Cardiac muscle cell (in vitro differentiated cells and primary cell): Measurements from ENCODE around the gene PCDH15. TPM values are rescaled to one million over a fixed set of nuclear protein-coding genes. Genes with fewer than 3 reads are reported as not detected.

Experiments used
- DNase-seq, 2 donors: peaks; one replicate each; pipeline versions ENCODE4 v3.0.0 to v3.0.0-alpha.2; 2010 to 2017; ENCODE audit warnings: low read depth in 1 of 2, low spot score in 1 of 2
- H3K27ac ChIP-seq: fragments of 200-600 bp; sonication (generic); 2 replicates; pipeline ENCODE4 v1.5.1; 2016
- H3K27me3 ChIP-seq: fragments of 200-600 bp; sonication (generic); 2 replicates; pipeline ENCODE4 v1.6.0; 2016; ENCODE audit warnings: control low read depth
- H3K36me3 ChIP-seq: fragments of 200-600 bp; sonication (generic); 2 replicates; pipeline ENCODE4 v1.5.1; 2016; ENCODE audit warnings: control low read depth
- H3K4me1 ChIP-seq: fragments of 200-600 bp; sonication (generic); 2 replicates; pipeline ENCODE4 v1.8.1; 2017; ENCODE audit warnings: low read depth, mild to moderate bottlenecking, mixed run types
- H3K4me3 ChIP-seq: fragments of 200-600 bp; sonication (generic); 2 replicates; pipeline ENCODE4 v1.5.1; 2016; ENCODE audit warnings: mild to moderate bottlenecking
- H3K9me3 ChIP-seq: fragments of 200-600 bp; sonication (generic); 2 replicates; pipeline ENCODE4 v1.5.1; 2017; ENCODE audit warnings: low read depth, mild to moderate bottlenecking, control low read depth
- CTCF ChIP-seq: IDR thresholded peaks from 2 replicates; pipeline ENCODE4 v1.5.1; 2012; ENCODE audit warnings: low read depth, mild to moderate bottlenecking, low read length
- polyA plus RNA-seq: library from polyadenylated mRNA; unstranded; fragments of >200 nt; fragmentation: Nextera tagmentation; extraction: Ambion mirVana; gene quantifications from 2 replicates; pipeline ENCODE4 v1.2.1, GENCODE V29; 2016
- total RNA-seq: library from RNA; depleted of rRNA; stranded (reverse); fragments of >200 nt; gene quantifications from 2 replicates; pipeline ENCODE4 v1.2.3, GENCODE V29; 2016

Gene PCDH15
- total and polyA plus RNA-seq, 2 experiments from 2014 or later, result 0.30 TPM; not detected in 1

- H3K4me3 ChIP-seq, result no peak overlapping the region
- H3K9me3 ChIP-seq, result no peaks in the 10 kb centered on the region
- H3K27ac ChIP-seq, result no peak overlapping the region
- no peaks in the 10 kb centered on the region for H3K27me3 ChIP-seq
- no peak for TF ChIP-seq CTCF
- no peak for DNase-seq
- H3K36me3 ChIP-seq, result no peaks in the 10 kb centered on the region
- no peaks in the 10 kb centered on the region for H3K4me1 ChIP-seq
Observed at GRCh38 chr10:54335296-54335695, 465.7 kb downstream of the PCDH15 start.

GRCh38 chr10:54319341-54319740 is 481.7 kb downstream of the PCDH15 start:
- Histone ChIP-seq H3K4me1 (no peaks in the 10 kb centered on the region), H3K27ac (no peak overlapping the region), H3K4me3 (no peak overlapping the region), H3K9me3 (no peaks in the 10 kb centered on the region), H3K27me3 (no peaks in the 10 kb centered on the region), H3K36me3 (no peaks in the 10 kb centered on the region)
- DNase-seq, result no peak
- TF ChIP-seq CTCF, result no peak

- TF ChIP-seq CTCF, result no peak
- Histone ChIP-seq H3K27ac (no peak overlapping the region), H3K4me3 (no peak overlapping the region), H3K27me3 (no peaks in the 10 kb centered on the region), H3K9me3 (no peaks in the 10 kb centered on the region), H3K4me1 (no peaks in the 10 kb centered on the region), H3K36me3 (no peaks in the 10 kb centered on the region)
- no peak for DNase-seq
Observed at GRCh38 chr10:54318470-54318869, 482.6 kb downstream of the PCDH15 start.

- Histone ChIP-seq H3K4me3 (no peak overlapping the region), H3K27me3 (no peaks in the 10 kb centered on the region), H3K27ac (no peak overlapping the region), H3K4me1 (no peaks in the 10 kb centered on the region), H3K36me3 (no peaks in the 10 kb centered on the region), H3K9me3 (no peaks in the 10 kb centered on the region)
- no peak for TF ChIP-seq CTCF
- no peak for DNase-seq
Observed at GRCh38 chr10:54314430-54314829, 486.6 kb downstream of the PCDH15 start.

GRCh38 chr10:54284526-54285193 is 516.4 kb downstream of the PCDH15 start:
- H3K9me3 ChIP-seq, result no peaks in the 10 kb centered on the region
- DNase-seq, result no peak
- H3K27me3 ChIP-seq, result no peaks in the 10 kb centered on the region
- TF ChIP-seq CTCF, result no peak
- no peak overlapping the region for H3K4me3 ChIP-seq
- no peaks in the 10 kb centered on the region for H3K4me1 ChIP-seq
- H3K36me3 ChIP-seq, result no peaks in the 10 kb centered on the region
- no peak overlapping the region for H3K27ac ChIP-seq

GRCh38 chr10:54282012-54282411 is 519.0 kb downstream of the PCDH15 start:
- H3K27me3 ChIP-seq, result no peaks in the 10 kb centered on the region
- H3K4me1 ChIP-seq, result no peaks in the 10 kb centered on the region
- H3K4me3 ChIP-seq, result no peak overlapping the region
- no peaks in the 10 kb centered on the region for H3K9me3 ChIP-seq
- no peak for TF ChIP-seq CTCF
- H3K36me3 ChIP-seq, result no peaks in the 10 kb centered on the region
- no peak overlapping the region for H3K27ac ChIP-seq
- no peak for DNase-seq
